ENCODE data around the gene ARFGEF3.

Gene ARFGEF3

DNA sequence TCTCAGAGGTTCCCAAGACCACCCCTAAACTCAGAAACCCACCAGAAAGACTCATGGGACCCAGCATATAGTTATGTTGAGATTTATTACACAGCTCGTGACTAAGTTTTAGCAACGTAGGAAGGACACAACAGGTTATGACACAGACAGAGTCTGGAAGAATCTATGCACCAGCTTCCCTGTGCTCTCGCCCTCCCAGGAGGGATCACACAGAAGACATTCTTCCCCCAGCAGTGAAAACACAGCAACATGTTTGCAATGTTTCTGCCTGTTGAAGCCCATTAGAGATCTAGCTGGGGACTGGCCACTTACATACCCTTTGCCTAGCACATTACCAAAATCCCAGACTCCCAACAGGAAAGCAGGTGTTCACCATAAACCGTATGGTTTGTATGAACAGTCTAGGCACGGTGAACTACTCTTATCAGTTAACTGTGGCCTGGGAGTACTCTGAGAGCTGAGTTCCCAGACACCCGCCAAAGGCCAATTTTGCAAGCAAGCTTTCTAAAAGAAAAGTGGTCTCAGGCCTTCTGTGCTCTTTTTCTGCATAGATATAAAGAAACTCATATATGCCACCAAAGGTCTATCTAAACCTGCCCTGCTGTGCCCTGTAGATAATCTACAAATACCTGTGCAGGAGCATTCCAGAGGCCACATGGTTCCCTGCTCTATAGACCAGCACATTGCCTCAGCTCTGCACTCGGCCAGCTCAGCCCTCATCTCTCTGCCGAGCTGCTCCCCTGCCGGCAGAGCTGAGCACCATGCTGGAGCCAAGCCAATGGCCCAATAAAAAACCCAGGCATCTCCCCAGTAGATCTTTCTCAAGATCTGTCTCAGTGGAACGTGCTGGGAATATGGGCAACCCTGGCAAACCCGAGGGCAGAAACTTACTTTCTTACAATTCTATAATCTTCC is 146.3 kb downstream of the ARFGEF3 start:
- DNase-seq (ENCODE audit: low spot score), result peak; percentile 34

DNA sequence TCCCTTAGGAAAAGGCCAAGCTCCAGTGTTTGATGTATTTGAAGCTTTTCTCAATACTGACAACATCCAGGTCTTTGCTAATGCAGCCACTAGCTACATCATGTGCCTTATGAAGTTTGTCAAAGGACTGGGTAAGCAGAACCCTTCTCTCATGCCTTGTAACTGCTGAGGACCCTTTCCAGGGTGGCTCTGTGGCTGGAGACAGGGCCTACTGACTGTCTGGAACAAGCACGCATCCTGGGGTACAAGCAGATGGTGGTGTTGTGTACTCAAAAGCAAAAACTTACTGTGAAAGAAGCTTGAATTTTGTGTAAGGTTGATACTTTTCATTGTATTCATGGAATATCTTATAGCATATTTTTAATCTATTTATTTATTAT is 147.0 kb downstream of the ARFGEF3 start:
- no peak for DNase-seq (ENCODE audit: low spot score)

DNA sequence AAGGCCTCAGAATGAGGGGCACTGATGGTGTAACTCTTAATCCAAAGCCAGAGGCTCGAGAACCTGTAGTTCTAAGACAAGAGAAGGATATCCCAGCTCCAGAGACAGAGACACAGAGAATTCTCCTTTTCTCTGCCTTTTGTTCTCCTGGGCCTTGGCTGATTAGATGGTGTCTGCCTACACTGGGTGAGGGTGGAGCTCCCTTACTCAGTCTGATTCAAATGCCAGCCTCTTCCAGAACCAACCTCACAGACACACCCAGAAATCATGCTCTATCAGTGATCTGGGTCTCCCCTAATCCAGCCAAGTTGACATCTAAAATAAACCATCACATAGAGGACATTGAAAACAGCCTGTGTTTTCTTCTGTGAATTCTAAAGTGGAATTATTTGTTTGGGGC is 148.0 kb downstream of the ARFGEF3 start:
- DNase-seq (ENCODE audit: low spot score), result no peak

DNA sequence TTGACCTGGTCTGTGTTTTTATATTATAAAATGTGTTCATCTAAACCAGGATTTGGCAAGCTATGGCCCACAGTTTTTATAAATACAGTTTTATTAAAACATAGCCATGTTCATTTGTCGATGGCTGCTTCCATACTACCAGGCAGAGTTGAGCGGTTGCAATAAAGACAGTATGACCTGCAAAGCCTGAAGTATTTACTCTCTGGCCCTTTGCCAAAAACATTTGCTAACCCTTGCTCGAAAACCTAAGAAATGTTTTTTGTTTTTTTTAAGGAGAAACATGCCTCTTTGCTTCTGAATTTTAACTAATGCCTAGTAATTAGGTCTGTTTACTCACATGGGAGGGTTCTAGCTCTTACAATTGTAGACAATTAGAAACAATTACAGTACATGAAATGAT is 148.6 kb downstream of the ARFGEF3 start:
- no peak for DNase-seq (ENCODE audit: low spot score)

DNA sequence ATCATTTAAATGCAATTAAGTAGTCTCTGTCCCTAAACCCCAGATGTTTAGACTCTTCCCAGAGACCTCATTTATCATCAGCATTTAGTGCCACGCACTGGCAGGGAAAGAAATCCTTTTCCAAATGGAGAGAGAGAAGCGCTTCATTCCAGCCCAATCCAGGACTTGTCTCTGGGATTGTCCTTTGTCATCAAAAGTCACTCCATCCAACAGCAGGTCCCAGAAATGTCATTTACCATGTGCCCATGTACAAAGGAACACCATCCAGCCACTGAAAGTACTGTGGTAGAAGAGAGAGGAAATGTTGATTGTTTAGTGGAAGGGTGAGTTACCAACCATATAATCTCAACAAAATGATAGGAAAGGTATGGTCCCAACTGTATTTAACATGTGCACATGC is 149.1 kb downstream of the ARFGEF3 start:
- no peak for DNase-seq (ENCODE audit: low spot score)

DNA sequence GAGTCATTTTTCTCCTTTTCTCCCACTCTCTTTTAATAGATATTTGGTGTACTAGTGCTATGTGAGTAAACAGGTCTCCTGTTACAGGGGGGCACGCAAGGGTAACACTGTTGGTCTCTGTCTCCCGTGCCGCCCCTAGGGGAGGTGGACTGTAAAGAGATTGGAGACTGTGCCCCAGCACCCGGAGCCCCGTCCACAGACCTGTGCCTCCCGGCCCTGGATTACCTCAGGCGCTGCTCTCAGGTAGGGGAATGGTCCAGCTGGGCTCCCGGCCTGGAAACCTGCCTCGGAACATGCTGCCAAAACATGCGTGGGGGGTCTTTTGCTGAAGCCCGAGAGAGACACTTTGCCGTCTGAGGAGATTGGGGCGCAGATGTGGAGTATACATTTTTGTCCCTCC is 149.5 kb downstream of the ARFGEF3 start:
- no peak for DNase-seq (ENCODE audit: low spot score)

DNA sequence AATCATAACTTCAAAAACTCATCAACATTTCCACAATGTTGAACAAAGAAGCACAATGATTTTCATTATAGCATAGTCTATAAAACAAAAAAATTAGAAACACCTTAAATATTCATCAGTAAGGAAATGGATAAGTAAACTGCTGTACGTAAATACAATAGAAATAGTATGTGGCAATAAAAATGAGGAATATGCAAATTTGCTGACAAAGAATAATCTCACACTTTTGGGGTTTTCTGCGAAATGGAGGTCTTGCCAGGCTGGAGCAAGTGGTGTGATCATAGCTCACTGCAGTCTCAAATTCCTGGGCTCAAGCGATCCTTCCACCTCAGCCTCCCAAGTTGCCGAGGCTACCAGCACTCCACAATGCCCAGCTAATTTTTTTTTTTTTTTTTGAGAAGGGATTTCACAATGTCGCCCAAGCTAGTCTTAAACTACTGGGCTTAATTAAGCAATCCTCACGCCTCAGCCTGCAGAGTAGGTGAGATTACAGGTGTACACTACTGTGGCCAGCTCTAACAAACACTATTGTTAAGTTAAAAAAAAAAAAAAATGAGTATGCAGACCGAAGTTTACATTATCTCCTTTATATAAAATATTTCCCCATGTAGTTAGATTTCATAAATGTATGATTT is 157.1 kb downstream of the ARFGEF3 start:
- DNase-seq (ENCODE audit: low spot score), result no peak

DNA sequence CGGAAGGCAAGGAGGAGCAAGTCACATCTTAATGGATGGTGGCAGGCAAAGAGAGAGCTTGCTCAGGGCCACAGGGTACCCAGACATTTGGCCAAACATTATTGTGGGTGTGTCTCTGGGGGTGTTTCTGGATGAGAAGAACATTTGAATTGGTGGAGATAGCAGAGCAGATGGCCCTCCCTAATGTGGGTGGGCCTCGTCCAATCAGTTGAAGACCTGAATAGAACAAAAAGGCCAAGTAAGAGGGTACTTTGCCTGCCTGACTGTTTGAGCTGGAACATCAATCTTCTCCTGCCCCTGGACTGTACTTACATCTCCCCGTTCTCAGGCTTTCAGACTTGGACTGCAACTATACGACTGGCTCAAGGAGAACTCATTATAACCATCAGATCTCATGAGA is 160.2 kb downstream of the ARFGEF3 start:
- DNase-seq (ENCODE audit: low spot score), result no peak

DNA sequence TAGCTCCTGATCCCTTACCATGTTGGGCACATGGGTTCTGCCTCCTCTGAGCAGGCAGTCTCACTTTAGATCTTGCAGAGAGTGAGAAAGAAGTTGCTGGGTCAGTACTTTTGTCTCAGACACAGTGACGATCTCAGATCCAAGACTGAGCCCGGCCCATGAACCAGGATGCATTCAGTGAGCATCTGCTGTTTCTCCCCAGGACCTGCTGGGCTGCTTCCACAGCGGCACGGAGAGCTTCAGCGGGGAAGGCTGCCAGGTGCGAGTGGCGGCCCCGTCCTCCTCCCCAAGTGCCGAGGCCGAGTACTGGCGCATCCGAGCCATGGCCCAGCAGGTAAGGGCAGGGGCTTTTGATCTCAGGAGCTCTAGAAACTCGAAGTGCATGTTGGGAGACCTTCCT is 162.1 kb downstream of the ARFGEF3 start:
- DNase-seq (ENCODE audit: low spot score), result no peak

DNA sequence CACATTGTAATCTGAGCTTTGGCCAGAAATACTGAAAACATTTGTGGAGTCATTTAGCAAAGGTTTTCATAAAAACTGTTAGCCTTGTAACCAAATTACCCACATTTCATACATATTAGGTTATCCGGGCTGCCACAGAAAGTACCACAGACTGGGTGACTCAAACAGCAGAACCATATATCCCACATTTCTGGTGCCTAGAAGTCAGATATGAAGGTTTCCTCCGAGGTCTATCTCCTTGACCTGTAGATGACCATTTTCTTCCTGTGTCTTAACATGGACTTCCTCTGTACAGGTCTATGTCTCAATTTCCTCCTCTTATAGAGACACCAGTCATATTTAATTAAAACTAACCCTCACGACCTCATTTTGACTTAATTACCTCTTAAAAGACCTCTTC is 166.5 kb downstream of the ARFGEF3 start:
- DNase-seq (ENCODE audit: low spot score), result no peak

DNA sequence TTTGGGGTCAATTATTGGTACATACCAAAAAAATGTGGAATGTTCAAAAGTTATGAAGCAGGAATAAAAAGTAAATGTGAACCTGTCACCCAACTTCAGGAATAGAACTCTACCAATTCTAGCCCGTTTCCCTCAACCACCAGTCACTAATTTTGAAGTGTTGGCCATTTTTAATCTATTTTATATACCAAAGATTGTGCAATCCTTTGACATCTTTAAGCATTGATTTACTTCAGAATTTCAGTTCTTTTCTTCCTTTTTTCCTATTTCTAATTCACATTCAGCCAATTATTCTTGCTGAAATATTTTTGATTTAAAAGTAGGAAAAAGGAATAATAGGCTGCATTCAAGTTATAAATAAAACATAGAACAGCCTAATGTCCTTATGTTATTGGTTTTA is 169.0 kb downstream of the ARFGEF3 start:
- no peak for DNase-seq (ENCODE audit: low spot score)

DNA sequence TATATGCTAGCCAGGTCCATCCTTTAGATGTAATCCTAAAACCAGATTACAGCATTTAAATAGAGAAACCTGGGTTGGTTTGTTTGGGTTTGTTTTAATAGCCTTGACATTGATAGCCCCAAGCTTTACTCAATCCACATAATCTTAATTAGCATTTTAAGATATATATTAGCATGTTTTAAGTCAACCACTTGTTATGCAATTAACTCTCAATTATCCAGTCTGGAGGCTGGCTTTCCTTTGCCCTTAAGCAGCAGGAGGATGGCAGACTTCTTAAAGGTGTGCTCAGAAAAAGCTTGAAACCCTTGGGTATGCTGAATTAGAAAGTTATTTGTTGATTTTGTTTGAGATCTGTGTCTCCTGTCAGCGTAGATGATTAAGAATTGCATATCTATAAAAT is 169.7 kb downstream of the ARFGEF3 start:
- no peak for DNase-seq (ENCODE audit: low spot score)

DNA sequence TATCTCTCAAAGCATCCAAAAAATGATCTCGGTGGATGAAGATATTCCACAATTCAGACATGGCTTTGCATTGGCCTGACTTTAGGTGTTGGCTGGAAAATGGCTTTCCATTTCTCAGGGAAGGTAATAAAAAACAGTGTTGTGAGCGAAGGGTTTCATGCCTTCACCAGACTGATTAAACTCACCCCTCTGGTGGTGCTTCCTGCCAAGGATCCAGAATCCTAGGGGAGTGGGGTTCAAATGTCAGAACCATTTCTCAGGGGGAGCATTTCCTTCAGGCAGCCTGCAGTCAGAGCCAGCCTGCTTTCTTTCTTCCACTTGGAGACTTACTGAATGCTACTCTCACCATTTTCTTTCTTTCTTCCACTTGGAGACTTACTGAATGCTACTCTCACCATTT is 170.2 kb downstream of the ARFGEF3 start:
- no peak for DNase-seq (ENCODE audit: low spot score)

DNA sequence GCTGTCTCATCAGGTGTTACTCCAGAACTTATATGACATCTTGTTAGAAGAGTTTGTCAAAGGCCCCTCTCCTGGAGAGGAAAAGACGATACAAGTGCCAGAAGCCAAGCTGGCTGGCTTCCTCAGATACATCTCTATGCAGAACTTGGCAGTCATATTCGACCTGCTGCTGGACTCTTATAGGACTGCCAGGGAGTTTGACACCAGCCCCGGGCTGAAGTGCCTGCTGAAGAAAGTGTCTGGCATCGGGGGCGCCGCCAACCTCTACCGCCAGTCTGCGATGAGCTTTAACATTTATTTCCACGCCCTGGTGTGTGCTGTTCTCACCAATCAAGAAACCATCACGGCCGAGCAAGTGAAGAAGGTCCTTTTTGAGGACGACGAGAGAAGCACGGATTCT is 172.3 kb downstream of the ARFGEF3 start:
- DNase-seq (ENCODE audit: low spot score), result no peak

DNA sequence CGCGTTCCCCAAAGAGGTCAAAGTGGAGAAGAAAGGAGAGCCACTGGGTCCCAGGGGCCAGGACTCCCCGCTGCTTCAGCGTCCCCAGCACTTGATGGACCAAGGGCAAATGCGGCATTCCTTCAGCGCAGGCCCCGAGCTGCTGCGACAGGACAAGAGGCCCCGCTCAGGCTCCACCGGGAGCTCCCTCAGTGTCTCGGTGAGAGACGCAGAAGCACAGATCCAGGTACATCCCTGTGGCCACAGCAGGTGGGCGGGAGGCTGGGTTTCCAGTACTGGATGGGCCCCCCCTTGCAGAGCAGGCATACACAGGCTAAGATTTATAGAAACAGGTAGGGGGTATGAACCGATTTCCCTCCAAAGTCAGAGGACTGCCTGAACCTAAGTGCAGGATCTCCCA is 173.2 kb downstream of the ARFGEF3 start:
- DNase-seq (ENCODE audit: low spot score), result no peak

DNA sequence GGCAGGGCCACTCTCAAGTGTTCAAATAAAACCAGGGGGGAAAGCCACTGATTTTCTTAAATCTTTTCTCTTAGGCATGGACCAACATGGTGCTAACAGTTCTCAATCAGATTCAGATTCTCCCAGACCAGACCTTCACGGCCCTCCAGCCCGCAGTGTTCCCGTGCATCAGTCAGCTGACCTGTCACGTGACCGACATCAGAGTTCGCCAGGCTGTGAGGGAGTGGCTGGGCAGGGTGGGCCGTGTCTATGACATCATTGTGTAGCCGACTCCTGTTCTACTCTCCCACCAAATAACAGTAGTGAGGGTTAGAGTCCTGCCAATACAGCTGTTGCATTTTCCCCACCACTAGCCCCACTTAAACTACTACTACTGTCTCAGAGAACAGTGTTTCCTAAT is 174.5 kb downstream of the ARFGEF3 start:
- DNase-seq (ENCODE audit: low spot score), result no peak

DNA sequence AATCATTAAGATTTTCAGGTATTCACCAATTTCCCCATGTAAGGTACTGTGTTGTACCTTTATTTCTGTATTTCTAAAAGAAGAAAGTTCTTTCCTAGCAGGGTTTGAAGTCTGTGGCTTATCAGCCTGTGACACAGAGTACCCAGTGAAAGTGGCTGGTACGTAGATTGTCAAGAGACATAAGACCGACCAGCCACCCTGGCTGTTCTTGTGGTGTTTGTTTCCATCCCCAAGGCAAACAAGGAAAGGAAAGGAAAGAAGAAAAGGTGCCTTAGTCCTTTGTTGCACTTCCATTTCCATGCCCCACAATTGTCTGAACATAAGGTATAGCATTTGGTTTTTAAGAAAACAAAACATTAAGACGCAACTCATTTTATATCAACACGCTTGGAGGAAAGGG is 175.3 kb downstream of the ARFGEF3 start:
- no peak for DNase-seq (ENCODE audit: low spot score)

DNA sequence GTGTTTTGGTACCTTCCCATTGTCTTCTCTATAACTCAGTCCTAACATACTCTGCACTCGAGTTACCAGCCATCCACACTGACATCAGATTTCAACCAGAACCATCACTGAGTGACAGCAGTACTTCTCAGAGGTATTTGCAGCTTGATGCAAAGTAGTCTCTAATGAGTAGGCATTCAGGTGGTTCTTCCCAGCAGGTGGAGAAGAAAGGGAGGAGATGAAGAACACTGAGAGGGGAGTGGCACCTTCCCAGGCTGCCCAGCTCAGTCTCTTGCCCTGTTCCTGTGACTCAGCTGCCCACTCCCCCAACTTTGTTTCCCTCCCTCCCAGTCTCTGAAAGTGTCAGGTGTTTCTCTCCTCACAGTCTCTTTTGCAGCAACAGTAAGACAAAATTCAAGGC is 177.3 kb downstream of the ARFGEF3 start:
- no peak for DNase-seq (ENCODE audit: low spot score)

DNA sequence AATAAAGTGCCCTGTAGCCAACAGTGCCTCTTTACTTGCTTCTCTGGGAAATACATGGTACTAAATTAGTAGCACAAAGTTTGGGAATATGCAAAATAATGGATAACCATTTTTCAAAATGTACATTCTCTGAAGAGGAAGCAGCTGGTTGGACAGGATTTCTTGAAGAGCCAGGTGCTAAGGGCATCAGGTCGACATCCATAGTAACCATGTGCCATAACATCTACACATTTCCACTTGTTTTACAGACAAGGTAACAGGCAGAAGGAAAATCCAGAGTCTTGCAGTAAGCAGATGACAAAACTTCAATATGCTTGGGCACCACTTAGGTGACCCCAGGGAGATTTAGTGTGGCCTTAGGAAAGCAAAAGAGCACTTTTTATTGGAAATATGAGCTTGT is 179.4 kb downstream of the ARFGEF3 start:
- no peak for DNase-seq (ENCODE audit: low spot score)

DNA sequence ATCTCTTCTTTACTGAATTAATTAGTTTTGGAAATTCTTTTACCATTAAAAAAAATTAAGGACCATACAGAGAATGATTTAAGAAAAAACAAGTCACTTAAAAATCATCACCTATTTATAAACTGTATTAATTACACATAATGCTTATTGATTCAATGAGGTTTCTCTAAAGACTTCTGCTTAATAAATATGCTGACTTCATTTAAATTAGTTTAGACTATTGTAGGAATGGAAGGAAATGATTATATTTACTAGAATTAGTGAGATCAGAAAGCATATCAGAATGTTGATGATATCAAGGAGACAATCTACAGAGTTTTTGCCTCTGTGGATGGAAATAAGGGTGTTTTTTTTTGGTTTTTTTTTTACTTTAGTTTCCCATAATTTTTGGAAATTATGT is 181.4 kb downstream of the ARFGEF3 start:
- no peak for DNase-seq (ENCODE audit: low spot score)

DNA sequence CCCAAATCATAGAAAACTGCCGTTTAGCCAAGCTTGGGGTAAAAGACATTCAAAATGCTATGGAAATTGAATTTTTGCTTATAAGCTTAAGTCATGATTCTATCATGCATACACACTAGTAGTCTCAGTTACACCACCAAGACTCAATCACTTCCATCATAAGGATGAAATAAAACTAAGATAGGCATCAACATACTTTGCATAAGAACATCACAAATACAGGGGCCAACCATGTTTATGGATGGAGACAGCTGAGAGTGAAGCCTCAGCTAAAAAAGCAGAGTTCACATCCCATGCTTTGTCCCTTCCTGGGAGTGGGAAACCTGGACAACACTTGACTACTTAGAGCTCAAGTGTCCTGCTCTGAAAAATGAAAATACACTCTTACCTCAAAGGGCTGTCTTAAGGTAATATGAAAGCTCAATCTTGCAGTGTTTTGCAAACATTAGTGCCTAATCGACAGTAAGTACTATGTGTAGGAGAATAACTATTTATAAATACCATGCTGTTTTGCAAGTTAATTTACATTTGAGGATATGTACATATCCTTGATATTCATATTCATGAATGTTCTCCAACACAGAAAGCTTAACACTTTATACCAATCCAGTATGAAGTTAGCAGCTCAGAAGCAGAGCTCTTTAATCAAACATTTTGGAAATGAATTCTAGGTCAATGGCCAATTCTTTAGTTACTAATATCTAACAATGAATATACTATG is 184.0 kb downstream of the ARFGEF3 start:
- DNase-seq (ENCODE audit: low spot score), result no peak

DNA sequence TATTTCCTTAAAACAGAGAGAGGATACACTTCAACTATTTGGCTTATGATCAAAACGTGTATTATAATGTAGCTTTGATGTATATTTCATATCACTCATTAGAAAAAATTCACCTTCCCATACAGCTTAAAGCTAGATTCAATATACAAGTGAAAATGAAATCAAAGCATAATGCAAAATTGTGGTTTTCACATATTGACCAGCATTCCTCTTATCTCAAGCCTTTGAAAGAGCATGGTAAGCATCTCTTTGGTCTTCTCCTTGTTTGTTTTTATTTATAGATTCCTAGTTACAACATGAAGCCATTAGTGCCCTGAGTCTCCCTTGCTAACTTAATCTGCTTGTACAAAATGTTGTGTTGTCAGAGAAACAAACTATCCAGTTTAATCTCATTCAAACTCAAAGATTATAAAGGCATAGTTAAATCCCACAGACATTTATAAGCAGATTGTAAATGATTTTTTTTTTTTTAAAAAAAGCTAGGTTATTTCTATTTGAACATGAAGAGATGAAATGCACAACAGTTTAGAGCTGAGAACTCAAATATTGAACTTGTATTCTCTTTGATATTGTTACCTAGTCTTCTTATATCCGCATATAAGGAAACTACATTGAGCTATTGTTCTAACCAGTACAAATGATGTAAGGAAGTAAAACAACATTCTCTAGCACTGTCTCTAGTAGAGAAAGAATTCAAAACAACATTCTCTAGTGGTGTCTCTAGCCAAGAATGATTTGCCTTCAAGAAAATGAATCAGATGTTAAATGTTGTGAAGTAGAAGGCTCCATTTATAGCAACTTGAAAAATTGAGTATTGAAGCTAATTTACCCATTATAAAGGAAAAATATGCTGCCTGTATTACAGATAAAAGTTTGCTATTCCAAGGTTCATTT is 184.8 kb downstream of the ARFGEF3 start:
- DNase-seq (ENCODE audit: low spot score), result no peak

Measured in AG08396 (cell line).